ENCODE measurements around the gene CCDC6. TPM values are rescaled to one million over a fixed set of nuclear protein-coding genes. Genes with fewer than 3 reads are reported as not detected.

CCDC6 gene
- total and polyA plus RNA-seq, 9 of the 15 experiments (the other 6 are each of a cell fraction or from before 2014, with no cell fraction given), result 10.4 to 41.0 (median 20.9) TPM

GRCh38 chr10:59907918-59908807 lies 1.8 kb upstream of the CCDC6 start (continued):
- TF ChIP-seq ARNT (IDR thresholded peaks at IDR 0.05) (peak in 1 of 2 experiments; percentile 70; a peak in 1 of 4 replicates), BCLAF1 (IDR thresholded peaks at IDR 0.05; ENCODE audit: borderline replicate concordance in 1 of 2, control insufficient read depth in 1 of 2, low read depth in 2 of 2, low read length in 1 of 2) (no peak), ILK (tag; IDR thresholded peaks at IDR 0.05; ENCODE audit: borderline replicate concordance, low read depth) (no peak), BHLHE40 (IDR thresholded peaks at IDR 0.05; ENCODE audit: low read length) (no peak), SMAD2 (IDR thresholded peaks at IDR 0.05; ENCODE audit: low read depth, low read length) (no peak), ARID2 (IDR thresholded peaks at IDR 0.05) (no peak), RNF2 (IDR thresholded peaks at IDR 0.05) (no peak), YY1 (IDR thresholded peaks at IDR 0.05; ENCODE audit: borderline replicate concordance in 1 of 3, control insufficient read depth in 1 of 3, extremely low read depth in 1 of 3, insufficient read depth in 3 of 3, insufficient read length in 1 of 3, insufficient replicate concordance in 2 of 3, low read depth in 1 of 3, low read length in 2 of 3) (peak; percentile 31 to 93 (median 33)), NUFIP1 (IDR thresholded peaks at IDR 0.05; ENCODE audit: partially characterized antibody) (no peak), ETV5 (CRISPR knock-in tag; IDR thresholded peaks at IDR 0.05; ENCODE audit: low read depth) (no peak), SRSF3 (IDR thresholded peaks at IDR 0.05; ENCODE audit: insufficient read depth, low read length) (no peak), SMARCB1 (IDR thresholded peaks at IDR 0.05; ENCODE audit: insufficient read length, low read depth) (no peak), ZNF12 (CRISPR knock-in tag; IDR thresholded peaks at IDR 0.05) (no peak), ZNF354B (CRISPR knock-in tag; IDR thresholded peaks at IDR 0.05) (no peak), ZSCAN32 (CRISPR knock-in tag; IDR thresholded peaks at IDR 0.05) (no peak)
- TF ChIP-seq, protein P1, sequence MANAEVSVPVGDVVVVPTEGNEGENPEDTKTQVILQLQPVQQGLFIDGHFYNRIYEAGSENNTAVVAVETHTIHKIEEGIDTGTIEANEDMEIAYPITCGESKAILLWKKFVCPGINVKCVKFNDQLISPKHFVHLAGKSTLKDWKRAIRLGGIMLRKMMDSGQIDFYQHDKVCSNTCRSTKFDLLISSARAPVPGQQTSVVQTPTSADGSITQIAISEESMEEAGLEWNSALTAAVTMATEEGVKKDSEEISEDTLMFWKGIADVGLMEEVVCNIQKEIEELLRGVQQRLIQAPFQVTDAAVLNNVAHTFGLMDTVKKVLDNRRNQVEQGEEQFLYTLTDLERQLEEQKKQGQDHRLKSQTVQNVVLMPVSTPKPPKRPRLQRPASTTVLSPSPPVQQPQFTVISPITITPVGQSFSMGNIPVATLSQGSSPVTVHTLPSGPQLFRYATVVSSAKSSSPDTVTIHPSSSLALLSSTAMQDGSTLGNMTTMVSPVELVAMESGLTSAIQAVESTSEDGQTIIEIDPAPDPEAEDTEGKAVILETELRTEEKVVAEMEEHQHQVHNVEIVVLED (CRISPR knock-in tag; IDR thresholded peaks at IDR 0.05), result no peak
- TF ChIP-seq, protein P2, sequence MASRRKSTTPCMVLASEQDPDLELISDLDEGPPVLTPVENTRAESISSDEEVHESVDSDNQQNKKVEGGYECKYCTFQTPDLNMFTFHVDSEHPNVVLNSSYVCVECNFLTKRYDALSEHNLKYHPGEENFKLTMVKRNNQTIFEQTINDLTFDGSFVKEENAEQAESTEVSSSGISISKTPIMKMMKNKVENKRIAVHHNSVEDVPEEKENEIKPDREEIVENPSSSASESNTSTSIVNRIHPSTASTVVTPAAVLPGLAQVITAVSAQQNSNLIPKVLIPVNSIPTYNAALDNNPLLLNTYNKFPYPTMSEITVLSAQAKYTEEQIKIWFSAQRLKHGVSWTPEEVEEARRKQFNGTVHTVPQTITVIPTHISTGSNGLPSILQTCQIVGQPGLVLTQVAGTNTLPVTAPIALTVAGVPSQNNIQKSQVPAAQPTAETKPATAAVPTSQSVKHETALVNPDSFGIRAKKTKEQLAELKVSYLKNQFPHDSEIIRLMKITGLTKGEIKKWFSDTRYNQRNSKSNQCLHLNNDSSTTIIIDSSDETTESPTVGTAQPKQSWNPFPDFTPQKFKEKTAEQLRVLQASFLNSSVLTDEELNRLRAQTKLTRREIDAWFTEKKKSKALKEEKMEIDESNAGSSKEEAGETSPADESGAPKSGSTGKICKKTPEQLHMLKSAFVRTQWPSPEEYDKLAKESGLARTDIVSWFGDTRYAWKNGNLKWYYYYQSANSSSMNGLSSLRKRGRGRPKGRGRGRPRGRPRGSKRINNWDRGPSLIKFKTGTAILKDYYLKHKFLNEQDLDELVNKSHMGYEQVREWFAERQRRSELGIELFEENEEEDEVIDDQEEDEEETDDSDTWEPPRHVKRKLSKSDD (conservative IDR thresholded peaks at IDR 0.05; ENCODE audit: low read length), result no peak
